Pancreas (tissue), 10 donors: ENCODE results near the gene RBBP4. TPM values are rescaled to one million over a fixed set of nuclear protein-coding genes. Genes with fewer than 3 reads are reported as not detected.
"Not testable (repeated sequence)": the region's sequence is repeated elsewhere in the genome, so short reads cannot be mapped to it uniquely, and the experiment has no call there.

ENCODE experiments used
- ATAC-seq, 4 donors: fragments of 200-7000 bp; cut with Tn5 transposase; one replicate each; pipeline versions ENCODE4 v1.8.0 to v1.9.1; 2020; ENCODE audit warnings: mild to moderate bottlenecking in 4 of 4, moderate library complexity in 4 of 4
- DNase-seq, 6 donors: peaks; one replicate each; pipeline ENCODE4 v3.0.0-alpha.2; 2020
- FAIRE-seq: peaks from 2 replicates; lab custom pipeline; 2012; peaks lifted over from hg19 to GRCh38; lab: Jason Lieb, UNC
- H3K27ac ChIP-seq, 4 donors: fragments of 200-600 bp; sonication (generic); 1 replicate in 3 of 4; 2 replicates in 1 of 4; pipeline versions ENCODE4 v1.5.0 to v1.8.0; 2020
- H3K27me3 ChIP-seq, 4 donors: fragments of 200-600 bp; one replicate each; pipeline ENCODE4 v1.8.0; 2021
- H3K36me3 ChIP-seq, 3 donors: fragments of 200-600 bp; sonication (generic) in 1 of 3; one replicate each; pipeline versions ENCODE4 v1.5.0 to v1.8.0; 2020 to 2021
- H3K4me1 ChIP-seq, 3 donors: fragments of 200-600 bp; one replicate each; pipeline ENCODE4 v1.8.0; 2021
- H3K4me3 ChIP-seq, 4 donors: fragments of 200-600 bp; sonication (generic) in 2 of 4; one replicate each; pipeline versions ENCODE4 v1.5.0 to v1.8.0; 2020 to 2021
- H3K9me3 ChIP-seq, 4 donors: fragments of 200-600 bp; one replicate each; pipeline ENCODE4 v1.8.0; 2021
- WGBS, 2 donors: extraction: QIAGEN DNeasy Blood & Tissue Kit; methylation state at CpG; one replicate each; pipeline ENCODE4 v1.1.7; 2013; 5-methylcytosine and 5-hydroxymethylcytosine counted together
- intact Hi-C, 3 donors: fragments of 100-400 bp; cut with DNase I; formaldehyde crosslinking; loops; one replicate each; pipeline versions ENCODE4 v1.11.1 to v1.14.2; 2022
- polyA plus RNA-seq, 2 donors: library from polyadenylated mRNA; stranded (reverse); fragments of 200-250 nt; gene quantifications; one replicate each; pipeline ENCODE4 v1.2.3, GENCODE V29; 2013
- total RNA-seq, 6 donors: library from RNA; stranded (reverse); fragmentation: NEBNext Ultra II Directional in 4 of 6; extraction: Animal tissue kit (Norgen Biotek cat#: 25700) in 4 of 6; gene quantifications; one replicate each; pipeline versions ENCODE4 v1.2.1 to v1.2.4, GENCODE V29; 2021 to 2023
- TF ChIP-seq, protein P1 (sequence below), 4 donors: fragments of 200-600 bp; sonication (generic) in 3 of 4; IDR thresholded peaks; one replicate each; pipeline versions ENCODE4 v1.5.0 to v1.8.0; 2021; ENCODE audit warnings: antibody characterized with exemption in 4 of 4
- donor health status: healthy with polysubstance abuse.
- donor health status: DM: no; HTN: no; CAD: no; lungs with moderate emphysema.
- donor health status: DM: no; HTN: no; CAD: no.
- donor health status: control.
- donor health status: control.
- donor health status: Bipolar disorder and iron deficiency.
- donor health status: DM: yes; HTN: yes; CAD: no.
- donor health status: DM: no; HTN: no; CAD: no.
- donor health status: DM: no; HTN: no; CAD: no.
- donor health status: DM: yes; HTN: yes; CAD: no.

The RBBP4 gene
- total and polyA plus RNA-seq, 8 donors, result 19.7 to 115 (median 62.9) TPM

GRCh38 chr1:32636914-32637645 is 13.9 kb upstream of the RBBP4 start:
- H3K4me1 ChIP-seq, result no peaks in the 10 kb centered on the region
- intact Hi-C loops, result no loop called here
- peaks cover 0 to 6% (median 0%) of the 10 kb centered on the region in 3 donors for H3K36me3 ChIP-seq
- no peak overlapping the region for H3K27ac ChIP-seq
- H3K27me3 ChIP-seq, result no peaks in the 10 kb centered on the region
- no peaks in the 10 kb centered on the region for H3K9me3 ChIP-seq
- DNase-seq (no peak), ATAC-seq (no peak), FAIRE-seq (no peak)
- no peak overlapping the region for H3K4me3 ChIP-seq
- TF ChIP-seq, protein P1, sequence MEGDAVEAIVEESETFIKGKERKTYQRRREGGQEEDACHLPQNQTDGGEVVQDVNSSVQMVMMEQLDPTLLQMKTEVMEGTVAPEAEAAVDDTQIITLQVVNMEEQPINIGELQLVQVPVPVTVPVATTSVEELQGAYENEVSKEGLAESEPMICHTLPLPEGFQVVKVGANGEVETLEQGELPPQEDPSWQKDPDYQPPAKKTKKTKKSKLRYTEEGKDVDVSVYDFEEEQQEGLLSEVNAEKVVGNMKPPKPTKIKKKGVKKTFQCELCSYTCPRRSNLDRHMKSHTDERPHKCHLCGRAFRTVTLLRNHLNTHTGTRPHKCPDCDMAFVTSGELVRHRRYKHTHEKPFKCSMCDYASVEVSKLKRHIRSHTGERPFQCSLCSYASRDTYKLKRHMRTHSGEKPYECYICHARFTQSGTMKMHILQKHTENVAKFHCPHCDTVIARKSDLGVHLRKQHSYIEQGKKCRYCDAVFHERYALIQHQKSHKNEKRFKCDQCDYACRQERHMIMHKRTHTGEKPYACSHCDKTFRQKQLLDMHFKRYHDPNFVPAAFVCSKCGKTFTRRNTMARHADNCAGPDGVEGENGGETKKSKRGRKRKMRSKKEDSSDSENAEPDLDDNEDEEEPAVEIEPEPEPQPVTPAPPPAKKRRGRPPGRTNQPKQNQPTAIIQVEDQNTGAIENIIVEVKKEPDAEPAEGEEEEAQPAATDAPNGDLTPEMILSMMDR (IDR thresholded peaks at IDR 0.05), result no peak
- WGBS, 2 donors, result 81 to 82% methylated on average over 16 of the region's 16 CpGs

- Histone ChIP-seq H3K4me3 (no peak overlapping the region), H3K27me3 (no peaks in the 10 kb centered on the region), H3K4me1 (no peaks in the 10 kb centered on the region), H3K9me3 (no peaks in the 10 kb centered on the region), H3K27ac (no peak overlapping the region), H3K36me3 (no peaks in the 10 kb centered on the region)
- TF ChIP-seq, protein P1 (IDR thresholded peaks at IDR 0.05), result no peak
- intact Hi-C loops, result no loop called here
- DNase-seq (no peak), ATAC-seq (no peak), FAIRE-seq (no peak)
- 95 to 96% methylated on average over 1 of the region's 1 CpG for WGBS, 2 donors
These were observed 11.4 kb upstream of the RBBP4 start for GRCh38 chr1:32639489-32640075.

DNA sequence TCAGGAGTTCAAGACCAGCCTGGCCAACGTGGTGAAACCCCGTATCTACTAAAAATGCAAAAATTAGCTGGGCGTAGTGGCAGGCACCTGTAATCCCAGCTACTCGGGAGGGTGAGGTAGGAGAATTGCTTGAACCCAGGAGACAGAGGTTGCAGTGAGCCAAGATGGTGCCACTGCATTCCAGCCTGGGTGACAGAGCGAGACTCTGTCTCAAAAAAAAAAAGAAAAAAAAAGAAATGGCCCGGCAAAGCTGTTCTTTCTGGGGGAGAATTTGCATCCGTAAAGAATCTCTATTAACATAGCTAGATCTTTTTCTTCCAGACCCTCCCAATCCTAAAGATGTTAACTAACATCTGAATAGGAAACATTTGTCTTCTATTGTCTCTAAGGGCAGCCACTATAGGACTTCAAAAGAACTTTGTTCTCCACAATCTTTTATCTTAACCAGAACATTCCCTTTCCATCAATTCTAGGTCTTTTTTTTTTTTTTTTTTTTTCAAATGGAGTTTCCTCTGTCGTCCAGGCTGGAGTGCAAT is 8.6 kb upstream of the RBBP4 start:
- H3K9me3 ChIP-seq, H3K27ac ChIP-seq, ATAC-seq, H3K27me3 ChIP-seq, H3K36me3 ChIP-seq, FAIRE-seq, H3K4me3 ChIP-seq, H3K4me1 ChIP-seq, DNase-seq, intact Hi-C loops: not testable (repeated sequence)
- WGBS, 2 donors, result 78 to 80% methylated on average over 8 of the region's 8 CpGs

GRCh38 chr1:32644426-32644825 is 6.6 kb upstream of the RBBP4 start:
- Histone ChIP-seq H3K36me3 (no peaks in the 10 kb centered on the region), H3K9me3 (no peaks in the 10 kb centered on the region), H3K4me3 (no peak overlapping the region), H3K4me1 (peaks cover 0 to 3% (median 0%) of the 10 kb centered on the region in 3 donors), H3K27me3 (no peaks in the 10 kb centered on the region), H3K27ac (no peak overlapping the region)
- intact Hi-C loops, result no loop called here
- TF ChIP-seq, protein P1 (IDR thresholded peaks at IDR 0.05), result no peak
- WGBS, 2 donors, result 38 to 49% methylated on average over 4 of the region's 4 CpGs
- peak in 3 of 4 donors; percentile 40 to 82 (median 70) for ATAC-seq
- FAIRE-seq, result no peak
- no peak for DNase-seq

GRCh38 chr1:32647308-32648134 is 3.5 kb upstream of the RBBP4 start:
- Histone ChIP-seq H3K9me3 (no peaks in the 10 kb centered on the region), H3K4me1 (peaks cover 4 to 10% (median 5%) of the 10 kb centered on the region in 3 donors), H3K4me3 (no peak overlapping the region), H3K27ac (no peak overlapping the region), H3K36me3 (no peaks in the 10 kb centered on the region), H3K27me3 (no peaks in the 10 kb centered on the region)
- 87 to 88% methylated on average over 6 of the region's 6 CpGs for WGBS, 2 donors
- no peak for ATAC-seq
- no peak for FAIRE-seq
- TF ChIP-seq, protein P1 (IDR thresholded peaks at IDR 0.05), result no peak
- no peak for DNase-seq
- intact Hi-C loops, result no loop called here
